OCI-LY7 (cell line): ENCODE data around the gene METTL21C.

Source experiments
- EZH2phosphoT487 ChIP-seq: fragments of 200-600 bp; sonication (generic); IDR thresholded peaks from 2 replicates; pipeline ENCODE4 v1.6.1; 2018; ENCODE audit warnings: low read depth, borderline replicate concordance, mild to moderate bottlenecking, mixed run types, antibody characterized with exemption, low read length, moderate library complexity, mixed read lengths
- TF ChIP-seq, protein P1 (sequence below): fragments of 200-600 bp; sonication (generic); conservative IDR thresholded peaks from 2 replicates; pipeline ENCODE4 v1.5.1; 2014; ENCODE audit warnings: mild to moderate bottlenecking, antibody characterized with exemption, low read length, moderate library complexity, mixed read lengths

DNA sequence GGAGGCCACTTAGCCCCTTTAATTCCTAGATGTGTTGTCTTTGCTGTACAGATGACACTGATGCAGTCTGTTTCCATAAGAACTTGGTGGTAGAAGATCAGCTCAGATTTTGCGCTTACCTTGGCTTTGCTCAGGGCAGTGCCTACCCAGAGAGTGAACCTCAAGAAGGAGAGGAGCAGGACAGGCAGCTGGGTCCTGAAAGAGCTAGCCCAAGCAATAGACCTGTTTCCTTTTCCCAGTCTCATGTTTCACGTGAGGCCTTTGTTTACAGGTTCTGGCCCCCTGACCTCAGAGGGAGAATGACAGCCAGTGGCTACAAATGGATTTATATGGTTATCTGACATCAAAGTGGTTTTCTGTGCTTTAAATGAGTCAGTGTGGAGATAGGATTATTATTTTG, 40.1 kb downstream of the METTL21C start:
- TF ChIP-seq, protein P1, sequence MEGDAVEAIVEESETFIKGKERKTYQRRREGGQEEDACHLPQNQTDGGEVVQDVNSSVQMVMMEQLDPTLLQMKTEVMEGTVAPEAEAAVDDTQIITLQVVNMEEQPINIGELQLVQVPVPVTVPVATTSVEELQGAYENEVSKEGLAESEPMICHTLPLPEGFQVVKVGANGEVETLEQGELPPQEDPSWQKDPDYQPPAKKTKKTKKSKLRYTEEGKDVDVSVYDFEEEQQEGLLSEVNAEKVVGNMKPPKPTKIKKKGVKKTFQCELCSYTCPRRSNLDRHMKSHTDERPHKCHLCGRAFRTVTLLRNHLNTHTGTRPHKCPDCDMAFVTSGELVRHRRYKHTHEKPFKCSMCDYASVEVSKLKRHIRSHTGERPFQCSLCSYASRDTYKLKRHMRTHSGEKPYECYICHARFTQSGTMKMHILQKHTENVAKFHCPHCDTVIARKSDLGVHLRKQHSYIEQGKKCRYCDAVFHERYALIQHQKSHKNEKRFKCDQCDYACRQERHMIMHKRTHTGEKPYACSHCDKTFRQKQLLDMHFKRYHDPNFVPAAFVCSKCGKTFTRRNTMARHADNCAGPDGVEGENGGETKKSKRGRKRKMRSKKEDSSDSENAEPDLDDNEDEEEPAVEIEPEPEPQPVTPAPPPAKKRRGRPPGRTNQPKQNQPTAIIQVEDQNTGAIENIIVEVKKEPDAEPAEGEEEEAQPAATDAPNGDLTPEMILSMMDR, result no peak
- no peak for TF ChIP-seq EZH2phosphoT487
